Measurements from ENCODE around the gene PPP1R12B. TPM values are rescaled to one million over a fixed set of nuclear protein-coding genes. Genes with fewer than 3 reads are reported as not detected.

The PPP1R12B gene
- polyA plus RNA-seq, 1 donor (not counting 4 experiments of a cell fraction or from before 2014, with no cell fraction given): 6.9 TPM

DNA sequence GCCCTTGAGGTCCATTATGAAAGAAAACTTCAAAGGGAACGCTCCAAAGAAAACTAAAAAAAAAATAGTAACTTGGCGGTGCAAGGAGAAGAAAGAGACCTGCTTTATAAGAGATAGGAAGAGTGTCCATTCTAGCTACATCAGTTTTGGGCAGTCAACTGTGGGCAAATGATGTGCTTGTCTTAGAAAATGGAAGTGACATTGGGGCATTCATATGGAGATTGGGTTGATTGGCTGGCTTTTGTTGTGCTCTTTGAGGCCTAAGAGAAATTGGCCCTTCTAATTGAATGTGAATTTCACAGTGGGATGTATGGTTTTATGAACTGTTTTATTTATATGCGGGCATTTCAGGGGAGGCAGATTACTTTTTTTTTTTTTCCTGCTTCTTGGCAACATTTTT lies 13.2 kb downstream of the PPP1R12B start:
- no peak overlapping the region for H3K4me2 ChIP-seq (ENCODE audit: control insufficient read depth, extremely low read depth, insufficient read depth, low read depth, low read length)
- no peak overlapping the region for H3K4me3 ChIP-seq (ENCODE audit: control insufficient read depth in 2 of 3, extremely low read depth in 1 of 3, insufficient read depth in 2 of 3, low read depth in 1 of 3, low read length in 3 of 3)
- H3K9me3 ChIP-seq (ENCODE audit: control insufficient read depth, low read depth, low read length): no peaks in the 10 kb centered on the region
- FAIRE-seq (no peak), DNase-seq (ENCODE audit: low read depth, low spot score) (no peak)
- H3K9me1 ChIP-seq (ENCODE audit: control insufficient read depth, extremely low read depth, insufficient read depth, low read length): no peaks in the 10 kb centered on the region
- peaks cover 4% of the 10 kb centered on the region for H3K4me1 ChIP-seq (ENCODE audit: control insufficient read depth, extremely low read depth, insufficient read depth, low read length)
- H3K79me2 ChIP-seq (ENCODE audit: control insufficient read depth, insufficient read depth, low read length): peaks cover 5% of the 10 kb centered on the region
- no peaks in the 10 kb centered on the region for H3K27me3 ChIP-seq (ENCODE audit: control insufficient read depth, extremely low read depth, insufficient read depth, low read length)
- no peak overlapping the region for H3K9ac ChIP-seq (ENCODE audit: control insufficient read depth, extremely low read depth, insufficient read depth, low read length)
- dilution Hi-C loops (cut with MboI; ENCODE audit: extremely low pct_ligation_motif_present, low sequenced_read_pairs): no loop called here
- no peaks in the 10 kb centered on the region for H4K20me1 ChIP-seq (ENCODE audit: control insufficient read depth, extremely low read depth, insufficient read depth, low read length)
- no peak overlapping the region for H3K27ac ChIP-seq (ENCODE audit: control insufficient read depth, insufficient read depth, low read length)
- H2AFZ ChIP-seq (ENCODE audit: control insufficient read depth, low read length): no peak overlapping the region
- H3K36me3 ChIP-seq (ENCODE audit: control insufficient read depth in 2 of 2, extremely low read depth in 1 of 2, insufficient read depth in 2 of 2, low read length in 2 of 2): no peaks in the 10 kb centered on the region
- TF ChIP-seq, protein P1, sequence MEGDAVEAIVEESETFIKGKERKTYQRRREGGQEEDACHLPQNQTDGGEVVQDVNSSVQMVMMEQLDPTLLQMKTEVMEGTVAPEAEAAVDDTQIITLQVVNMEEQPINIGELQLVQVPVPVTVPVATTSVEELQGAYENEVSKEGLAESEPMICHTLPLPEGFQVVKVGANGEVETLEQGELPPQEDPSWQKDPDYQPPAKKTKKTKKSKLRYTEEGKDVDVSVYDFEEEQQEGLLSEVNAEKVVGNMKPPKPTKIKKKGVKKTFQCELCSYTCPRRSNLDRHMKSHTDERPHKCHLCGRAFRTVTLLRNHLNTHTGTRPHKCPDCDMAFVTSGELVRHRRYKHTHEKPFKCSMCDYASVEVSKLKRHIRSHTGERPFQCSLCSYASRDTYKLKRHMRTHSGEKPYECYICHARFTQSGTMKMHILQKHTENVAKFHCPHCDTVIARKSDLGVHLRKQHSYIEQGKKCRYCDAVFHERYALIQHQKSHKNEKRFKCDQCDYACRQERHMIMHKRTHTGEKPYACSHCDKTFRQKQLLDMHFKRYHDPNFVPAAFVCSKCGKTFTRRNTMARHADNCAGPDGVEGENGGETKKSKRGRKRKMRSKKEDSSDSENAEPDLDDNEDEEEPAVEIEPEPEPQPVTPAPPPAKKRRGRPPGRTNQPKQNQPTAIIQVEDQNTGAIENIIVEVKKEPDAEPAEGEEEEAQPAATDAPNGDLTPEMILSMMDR (optimal IDR thresholded peaks at IDR 0.05 in 1 of 3, IDR thresholded peaks at IDR 0.05 in 1 of 3, conservative IDR thresholded peaks at IDR 0.05 in 1 of 3; ENCODE audit: extremely low read depth in 1 of 3, insufficient read depth in 2 of 3, low read length in 3 of 3): no peak
- no peak for TF ChIP-seq EZH2 (IDR thresholded peaks at IDR 0.05; ENCODE audit: low read length)

DNA sequence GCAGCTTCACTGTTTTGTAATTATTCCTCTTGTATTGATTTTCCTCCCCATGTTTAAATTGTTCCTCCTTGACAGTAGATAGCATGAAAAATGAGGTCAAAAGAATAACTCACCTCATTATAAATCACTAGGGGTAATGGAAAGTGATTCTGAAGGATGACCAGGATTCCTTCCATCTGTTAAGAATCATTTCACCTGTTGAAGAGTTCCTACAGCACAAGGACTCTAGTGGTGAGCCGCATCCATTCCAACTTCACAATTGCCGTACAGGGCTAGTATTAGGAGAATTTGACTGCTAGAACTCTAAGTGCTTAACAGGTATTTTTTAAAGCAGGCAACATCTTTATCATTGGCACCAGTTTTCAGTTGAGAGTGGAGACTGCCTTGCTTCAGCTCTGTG lies 13.7 kb downstream of the PPP1R12B start:
- Histone ChIP-seq H4K20me1 (ENCODE audit: control insufficient read depth, extremely low read depth, insufficient read depth, low read length) (no peaks in the 10 kb centered on the region), H3K79me2 (ENCODE audit: control insufficient read depth, insufficient read depth, low read length) (peaks cover 5% of the 10 kb centered on the region)
- no peak for FAIRE-seq

More for the DNA sequence above, 13.7 kb downstream of the PPP1R12B start:
- no peak for TF ChIP-seq EZH2 (IDR thresholded peaks at IDR 0.05; ENCODE audit: low read length)
- TF ChIP-seq, protein P1 (optimal IDR thresholded peaks at IDR 0.05 in 1 of 3, IDR thresholded peaks at IDR 0.05 in 1 of 3, conservative IDR thresholded peaks at IDR 0.05 in 1 of 3; ENCODE audit: extremely low read depth in 1 of 3, insufficient read depth in 2 of 3, low read length in 3 of 3): no peak
- Histone ChIP-seq H2AFZ (ENCODE audit: control insufficient read depth, low read length) (no peak overlapping the region), H3K9me1 (ENCODE audit: control insufficient read depth, extremely low read depth, insufficient read depth, low read length) (no peaks in the 10 kb centered on the region), H3K4me3 (ENCODE audit: control insufficient read depth in 2 of 3, extremely low read depth in 1 of 3, insufficient read depth in 2 of 3, low read depth in 1 of 3, low read length in 3 of 3) (no peak overlapping the region), H3K27ac (ENCODE audit: control insufficient read depth, insufficient read depth, low read length) (no peak overlapping the region), H3K4me2 (ENCODE audit: control insufficient read depth, extremely low read depth, insufficient read depth, low read depth, low read length) (no peak overlapping the region), H3K36me3 (ENCODE audit: control insufficient read depth in 2 of 2, extremely low read depth in 1 of 2, insufficient read depth in 2 of 2, low read length in 2 of 2) (no peaks in the 10 kb centered on the region), H3K27me3 (ENCODE audit: control insufficient read depth, extremely low read depth, insufficient read depth, low read length) (no peaks in the 10 kb centered on the region), H3K9ac (ENCODE audit: control insufficient read depth, extremely low read depth, insufficient read depth, low read length) (no peak overlapping the region), H3K4me1 (ENCODE audit: control insufficient read depth, extremely low read depth, insufficient read depth, low read length) (peaks cover 4% of the 10 kb centered on the region), H3K9me3 (ENCODE audit: control insufficient read depth, low read depth, low read length) (no peaks in the 10 kb centered on the region)
- no peak for DNase-seq (ENCODE audit: low read depth, low spot score)
- dilution Hi-C loops (cut with MboI; ENCODE audit: extremely low pct_ligation_motif_present, low sequenced_read_pairs): no loop called here

All from keratinocyte (primary cell).